Measurements from ENCODE around the gene RAB8B. TPM values are rescaled to one million over a fixed set of nuclear protein-coding genes. Genes with fewer than 3 reads are reported as not detected.

Gene RAB8B
- total and polyA plus RNA-seq, 7 donors = 2.5 to 18.1 (median 5.4) TPM

DNA sequence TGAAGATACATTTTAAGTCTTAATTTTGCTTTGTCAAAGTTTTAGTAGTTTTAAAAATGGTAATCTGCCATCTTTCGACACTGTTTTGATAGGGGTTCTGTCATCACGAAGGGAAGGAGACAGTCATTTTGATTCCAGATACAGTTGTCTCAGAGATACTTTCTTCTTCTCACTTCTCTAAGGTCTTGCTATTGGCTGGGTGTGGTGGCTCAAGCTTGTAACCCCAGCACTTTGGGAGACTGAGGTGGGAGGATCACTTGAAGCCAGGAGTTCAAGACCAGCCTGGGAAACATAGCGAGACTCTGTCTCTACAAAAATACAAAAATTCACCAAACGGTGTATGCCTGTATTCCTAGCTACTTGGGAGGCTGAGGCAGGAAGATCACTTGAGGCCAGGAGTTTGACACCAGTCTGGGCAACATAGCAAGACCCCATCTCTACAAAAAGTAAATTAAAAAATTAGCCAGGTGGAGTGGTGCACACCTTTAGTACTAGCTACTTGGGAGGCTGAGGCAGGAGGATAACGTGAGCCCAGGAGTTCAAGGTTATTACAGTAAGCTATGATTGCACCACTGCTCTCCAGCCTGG, 3.3 kb downstream of the RAB8B start:
- no peak overlapping the region for H3K27ac ChIP-seq
- H3K4me3 ChIP-seq = no peak overlapping the region
- ATAC-seq (no peak), DNase-seq (no peak)
- TF ChIP-seq, protein P1, sequence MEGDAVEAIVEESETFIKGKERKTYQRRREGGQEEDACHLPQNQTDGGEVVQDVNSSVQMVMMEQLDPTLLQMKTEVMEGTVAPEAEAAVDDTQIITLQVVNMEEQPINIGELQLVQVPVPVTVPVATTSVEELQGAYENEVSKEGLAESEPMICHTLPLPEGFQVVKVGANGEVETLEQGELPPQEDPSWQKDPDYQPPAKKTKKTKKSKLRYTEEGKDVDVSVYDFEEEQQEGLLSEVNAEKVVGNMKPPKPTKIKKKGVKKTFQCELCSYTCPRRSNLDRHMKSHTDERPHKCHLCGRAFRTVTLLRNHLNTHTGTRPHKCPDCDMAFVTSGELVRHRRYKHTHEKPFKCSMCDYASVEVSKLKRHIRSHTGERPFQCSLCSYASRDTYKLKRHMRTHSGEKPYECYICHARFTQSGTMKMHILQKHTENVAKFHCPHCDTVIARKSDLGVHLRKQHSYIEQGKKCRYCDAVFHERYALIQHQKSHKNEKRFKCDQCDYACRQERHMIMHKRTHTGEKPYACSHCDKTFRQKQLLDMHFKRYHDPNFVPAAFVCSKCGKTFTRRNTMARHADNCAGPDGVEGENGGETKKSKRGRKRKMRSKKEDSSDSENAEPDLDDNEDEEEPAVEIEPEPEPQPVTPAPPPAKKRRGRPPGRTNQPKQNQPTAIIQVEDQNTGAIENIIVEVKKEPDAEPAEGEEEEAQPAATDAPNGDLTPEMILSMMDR (IDR thresholded peaks at IDR 0.05) = no peak
- no peaks in the 10 kb centered on the region for H3K27me3 ChIP-seq (ENCODE audit: insufficient read depth in 3 of 3, low read length in 2 of 3)
- intact Hi-C loops (cut with DNase I) = loop anchor here in 1 of 2 donors (5.0 kb wide), 1 partner anchor 85 kb away; the partner anchor contains the start of gene APH1B
- H3K9me3 ChIP-seq = no peaks in the 10 kb centered on the region
- WGBS, 3 donors = 94 to 98% (median 95%) methylated on average over 5 of the region's 5 CpGs
- H3K36me3 ChIP-seq (ENCODE audit: insufficient read depth in 1 of 2, low read depth in 1 of 2) = no peaks in the 10 kb centered on the region
- peaks cover 26% of the 10 kb centered on the region for H3K4me1 ChIP-seq

DNA sequence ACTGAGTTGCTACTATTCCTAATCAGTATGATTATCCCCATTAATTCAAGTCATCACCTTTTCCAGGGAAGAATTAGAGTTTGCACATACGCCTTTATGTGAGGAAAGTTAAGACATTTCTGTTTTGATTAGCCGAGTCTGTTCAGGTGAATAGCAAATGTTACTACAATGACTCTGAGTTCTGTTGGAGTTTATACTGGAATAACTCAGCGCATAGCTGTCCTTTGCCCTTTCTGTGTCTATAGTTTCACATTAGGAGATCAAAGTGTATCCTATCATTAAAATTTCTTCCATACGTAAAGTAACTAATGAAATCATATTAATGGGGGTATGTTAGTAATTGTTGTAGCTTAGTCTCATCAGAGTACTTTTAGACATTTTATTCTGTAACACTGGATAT, 4.9 kb downstream of the RAB8B start:
- Histone ChIP-seq H3K27ac (no peak overlapping the region), H3K4me1 (peaks cover 24% of the 10 kb centered on the region), H3K36me3 (ENCODE audit: insufficient read depth in 1 of 2, low read depth in 1 of 2) (peaks cover 0 to 4% of the 10 kb centered on the region in 2 donors), H3K9me3 (no peaks in the 10 kb centered on the region), H3K27me3 (ENCODE audit: insufficient read depth in 3 of 3, low read length in 2 of 3) (no peaks in the 10 kb centered on the region), H3K4me3 (no peak overlapping the region)
- TF ChIP-seq, protein P1 (IDR thresholded peaks at IDR 0.05) = no peak
- no peak for DNase-seq
- 81 to 87% (median 83%) methylated on average over 4 of the region's 4 CpGs for whole genome bisulfite sequencing, 3 donors
- ATAC-seq = no peak
- intact Hi-C loops (cut with DNase I) = loop anchor here in 1 of 2 donors (5.0 kb wide), 1 partner anchor 83 kb away; the partner anchor contains the start of gene APH1B

DNA sequence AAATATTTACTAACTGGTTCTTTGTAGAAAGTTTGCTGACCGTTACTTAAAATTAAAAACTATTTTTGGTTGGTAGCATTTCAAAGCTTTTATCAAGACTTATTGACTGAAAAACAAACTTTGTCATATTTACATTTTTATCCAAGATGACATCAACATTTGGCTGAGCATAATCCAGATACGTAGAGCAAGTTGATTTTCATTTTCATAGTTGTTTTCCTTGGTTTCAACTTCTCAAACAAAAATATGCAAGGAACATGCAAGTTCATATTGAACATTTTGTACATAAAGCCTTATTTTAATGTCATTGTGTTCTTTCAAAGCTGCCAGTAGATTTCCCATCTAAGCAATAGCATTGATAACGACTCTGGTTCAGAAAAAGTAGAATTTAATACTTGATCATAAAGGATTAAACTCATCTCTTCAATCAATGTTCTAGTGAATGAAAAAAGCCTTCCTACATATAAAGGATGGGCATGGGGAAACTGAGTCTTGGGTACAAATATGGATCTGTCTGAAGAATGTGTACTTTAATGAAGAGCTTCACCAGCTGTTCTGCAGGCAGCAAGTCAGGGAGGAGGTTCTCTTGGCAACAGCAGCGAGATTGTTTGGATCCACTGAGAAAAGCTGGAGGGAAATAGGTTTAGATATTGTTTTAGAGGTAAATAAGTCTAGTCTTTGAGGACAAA, 5.6 kb downstream of the RAB8B start:
- H3K27ac ChIP-seq = no peak overlapping the region
- no peak for ATAC-seq
- peaks cover 24% of the 10 kb centered on the region for H3K4me1 ChIP-seq
- peaks cover 0 to 4% of the 10 kb centered on the region in 2 donors for H3K36me3 ChIP-seq (ENCODE audit: insufficient read depth in 1 of 2, low read depth in 1 of 2)
- no peaks in the 10 kb centered on the region for H3K9me3 ChIP-seq
- H3K27me3 ChIP-seq (ENCODE audit: insufficient read depth in 3 of 3, low read length in 2 of 3) = no peaks in the 10 kb centered on the region
- TF ChIP-seq, protein P1 (IDR thresholded peaks at IDR 0.05) = no peak
- WGBS, 3 donors = 59 to 67% (median 62%) methylated on average over 4 of the region's 4 CpGs
- no peak overlapping the region for H3K4me3 ChIP-seq
- no peak for DNase-seq
- intact Hi-C loops (cut with DNase I) = loop anchor here in 1 of 2 donors (5.0 kb wide), 1 partner anchor 82 kb away; the partner anchor contains the start of gene APH1B

DNA sequence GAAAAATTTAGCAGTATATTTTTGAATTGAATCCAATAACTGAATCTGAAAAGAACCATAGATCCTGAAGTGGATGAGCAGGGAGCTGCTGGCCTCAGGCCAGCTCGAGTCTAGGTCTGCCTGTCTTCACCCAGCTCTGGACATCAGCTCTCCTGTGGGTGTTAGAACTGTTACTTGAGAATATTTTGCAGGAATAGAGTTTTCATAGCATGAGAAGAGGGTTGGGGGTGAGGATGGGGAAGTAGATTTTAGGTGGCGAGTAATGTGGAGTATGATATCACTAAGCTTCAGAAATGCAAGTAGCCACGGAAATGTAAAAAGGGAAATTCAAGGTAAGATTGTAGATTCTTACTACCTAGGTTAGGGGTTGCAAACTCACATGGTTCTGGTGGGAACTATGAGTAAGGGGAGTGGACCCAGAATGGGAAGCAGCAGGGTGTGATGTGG, 6.2 kb downstream of the RAB8B start:
- DNase-seq (no peak), ATAC-seq (no peak)
- intact Hi-C loops (cut with DNase I) = no loop called here
- H3K27ac ChIP-seq = no peak overlapping the region
- H3K9me3 ChIP-seq = no peaks in the 10 kb centered on the region
- WGBS, 3 donors = 71 to 73% (median 73%) methylated on average over 3 of the region's 3 CpGs
- peaks cover 18% of the 10 kb centered on the region for H3K4me1 ChIP-seq
- no peak overlapping the region for H3K4me3 ChIP-seq
- no peaks in the 10 kb centered on the region for H3K27me3 ChIP-seq (ENCODE audit: insufficient read depth in 3 of 3, low read length in 2 of 3)
- peaks cover 0 to 4% of the 10 kb centered on the region in 2 donors for H3K36me3 ChIP-seq (ENCODE audit: insufficient read depth in 1 of 2, low read depth in 1 of 2)
- TF ChIP-seq, protein P1 (IDR thresholded peaks at IDR 0.05) = no peak

All from psoas muscle (tissue), 8 donors.